Endothelial cell of umbilical vein (primary cell): Measurements from ENCODE around the gene RPGRIP1L. TPM values are rescaled to one million over a fixed set of nuclear protein-coding genes. Genes with fewer than 3 reads are reported as not detected.

ENCODE experiments used
- BruUV-seq: library from RNA; stranded (reverse); fragments of 400-500 nt; replicated peaks from 2 replicates; lab custom pipeline; 2021; lab: Mats Ljungman, UMichigan
- CTCF ChIA-PET: fragments of 300-600, 350-600 bp; sonication (Branson Sonifier 250); formaldehyde crosslinking; loops from one replicate; lab custom pipeline; 2021; ENCODE audit warnings: antibody characterized with exemption, inconsistent platforms; lab: Charles Lee
- POLR2A ChIA-PET: fragments of 300-600, 350-600 bp; sonication (Branson Sonifier 250); formaldehyde crosslinking; loops from one replicate; lab custom pipeline; 2021; ENCODE audit warnings: antibody characterized with exemption, inconsistent platforms; lab: Charles Lee
- DNase-seq: peaks from one replicate; pipeline ENCODE4 v3.0.0-alpha.2; 2011; ENCODE audit warnings: low read depth, low spot score
- FAIRE-seq: peaks from 2 replicates; lab custom pipeline; 2011; peaks lifted over from hg19 to GRCh38; lab: Jason Lieb, UNC
- H2AFZ ChIP-seq: 2 replicates; pipeline ENCODE4 v1.6.0; 2012; ENCODE audit warnings: low read depth, low read length, control low read depth, inconsistent platforms
- H3K27ac ChIP-seq: 2 replicates; pipeline ENCODE4 v1.5.1; 2011; ENCODE audit warnings: low read depth, mild to moderate bottlenecking, control low read depth, low read length, moderate library complexity; ENCODE audit not compliant: insufficient read depth
- H3K27me3 ChIP-seq, 2 experiments: 2 replicates each; pipeline versions ENCODE4 v1.6.0 to v1.6.1; 2011; ENCODE audit warnings: low read length in 2 of 2, mixed read lengths in 1 of 2; ENCODE audit not compliant: control insufficient read depth in 2 of 2, insufficient read depth in 2 of 2
- H3K36me3 ChIP-seq, 2 experiments: 2 replicates in 1 of 2; 3 replicates in 1 of 2; pipeline ENCODE4 v1.5.1; 2011; ENCODE audit warnings: low read length in 2 of 2, mild to moderate bottlenecking in 1 of 2, moderate library complexity in 1 of 2; ENCODE audit not compliant: control insufficient read depth in 2 of 2, insufficient read depth in 2 of 2; ENCODE audit errors: extremely low read depth in 1 of 2
- H3K4me1 ChIP-seq: 3 replicates; pipeline ENCODE4 v1.5.1; 2011; ENCODE audit warnings: mild to moderate bottlenecking, low read length; ENCODE audit not compliant: control insufficient read depth, insufficient read depth; ENCODE audit errors: extremely low read depth
- H3K4me2 ChIP-seq: 2 replicates; pipeline ENCODE4 v1.6.1; 2011; ENCODE audit warnings: low read length, control low read depth, mixed read lengths; ENCODE audit not compliant: insufficient read depth
- H3K4me3 ChIP-seq, 3 experiments: fragments of 200-600 bp in 1 of 3; sonication (generic), shearing (Covaris generic) in 1 of 3; replicated peaks in 1 of 3; 2 replicates each; pipeline ENCODE4 v1.5.1; 2011 to 2016; ENCODE audit warnings: control low read depth in 3 of 3, low read length in 3 of 3, mild to moderate bottlenecking in 2 of 3, inconsistent platforms in 1 of 3, low read depth in 1 of 3, moderate library complexity in 1 of 3; ENCODE audit not compliant: insufficient read depth in 1 of 3
- H3K79me2 ChIP-seq: 2 replicates; pipeline ENCODE4 v1.6.0; 2012; ENCODE audit warnings: low read length, inconsistent platforms; ENCODE audit not compliant: control insufficient read depth, insufficient read depth
- H3K9ac ChIP-seq: replicated peaks from 2 replicates; pipeline ENCODE3; 2011; ENCODE audit warnings: low read length, control low read depth; ENCODE audit not compliant: insufficient read depth; ENCODE audit errors: extremely low read depth
- H3K9me1 ChIP-seq: replicated peaks from 3 replicates; pipeline ENCODE4 v1.6.0; 2011; ENCODE audit warnings: mild to moderate bottlenecking, low read length; ENCODE audit not compliant: control insufficient read depth, insufficient read depth; ENCODE audit errors: extremely low read depth
- H3K9me3 ChIP-seq: replicated peaks from 2 replicates; pipeline ENCODE4 v1.5.1; 2012; ENCODE audit warnings: low read length, inconsistent platforms; ENCODE audit not compliant: control insufficient read depth, insufficient read depth
- H4K20me1 ChIP-seq: replicated peaks from 2 replicates; pipeline ENCODE3; 2011; ENCODE audit warnings: mild to moderate bottlenecking, low read length; ENCODE audit not compliant: control insufficient read depth, insufficient read depth; ENCODE audit errors: extremely low read depth
- CTCF ChIP-seq, 2 donors: IDR thresholded peaks; 1 replicate in 1 of 2; 2 replicates in 1 of 2; pipeline ENCODE4 v1.5.1; 2011; ENCODE audit warnings: low read length in 2 of 2, mild to moderate bottlenecking in 2 of 2, moderate library complexity in 2 of 2, control low read depth in 1 of 2, inconsistent platforms in 1 of 2, low read depth in 1 of 2; ENCODE audit not compliant: insufficient read depth in 1 of 2; ENCODE audit errors: extremely low read depth in 1 of 2
- EZH2 ChIP-seq: IDR thresholded peaks from 2 replicates; pipeline ENCODE4 v1.6.1; 2012; ENCODE audit warnings: borderline replicate concordance, low read depth, mild to moderate bottlenecking, moderate library complexity, low read length, inconsistent platforms; ENCODE audit not compliant: severe bottlenecking
- FOS ChIP-seq: IDR thresholded peaks from 2 replicates; pipeline ENCODE4 v1.6.1; 2011; ENCODE audit warnings: mild to moderate bottlenecking, low read length, moderate library complexity, borderline replicate concordance; ENCODE audit not compliant: insufficient read depth
- GATA2 ChIP-seq: IDR thresholded peaks from 2 replicates; pipeline ENCODE4 v1.7.0; 2011; ENCODE audit warnings: low read depth, mild to moderate bottlenecking, moderate library complexity, mixed read lengths, low read length; ENCODE audit not compliant: insufficient read length, insufficient read depth
- JUN ChIP-seq: IDR thresholded peaks from 2 replicates; pipeline ENCODE4 v1.6.1; 2011; ENCODE audit warnings: borderline replicate concordance, low read depth; ENCODE audit not compliant: insufficient read length, insufficient read depth
- MAX ChIP-seq: IDR thresholded peaks from 2 replicates; pipeline ENCODE4 v1.6.1; 2011; ENCODE audit not compliant: insufficient read depth, insufficient read length
- MYC ChIP-seq: IDR thresholded peaks from one replicate; pipeline ENCODE4 v1.6.1; 2011; ENCODE audit warnings: mild to moderate bottlenecking, low read depth, low read length
- POLR2A ChIP-seq: IDR thresholded peaks from 2 replicates; pipeline ENCODE4 v1.6.1; 2012; ENCODE audit warnings: low read depth, mild to moderate bottlenecking, control low read depth, low read length
- POLR2AphosphoS5 ChIP-seq: IDR thresholded peaks from 2 replicates; pipeline ENCODE4 v1.6.1; 2012; ENCODE audit warnings: low read depth, mild to moderate bottlenecking, control low read depth, low read length, moderate library complexity; ENCODE audit not compliant: insufficient read depth
- dilution Hi-C: fragments of 300-500 bp; cut with MboI; formaldehyde crosslinking; loops from one replicate; pipeline ENCODE4 v1.15.0; 2019; ENCODE audit warnings: low sequenced_read_pairs; ENCODE audit not compliant: extremely low pct_ligation_motif_present
- intact Hi-C: fragments of 100-400 bp; cut with micrococcal nuclease; formaldehyde crosslinking; loops from one replicate; pipeline ENCODE4 v1.10.0; 2022
- polyA plus RNA-seq, 4 experiments: library from polyadenylated mRNA; depleted of rRNA in 3 of 4; stranded (reverse) in 3 of 4; unstranded in 1 of 4; fragments of >200 nt; gene quantifications; 2 replicates each; pipeline versions ENCODE4 v1.2.1 to v1.2.3, GENCODE V29; 2011 to 2012; ENCODE audit warnings: missing spikeins in 1 of 4
- total RNA-seq: library from RNA; stranded (reverse); gene quantifications from 2 replicates; pipeline ENCODE4 v1.2.3, GENCODE V29; 2021

RPGRIP1L gene
- total and polyA plus RNA-seq, 2 donors (not counting 3 experiments of a cell fraction or from before 2014, with no cell fraction given) = 3.2 to 13.2 TPM

GRCh38 chr16:53681354-53681753 lies 22.3 kb downstream of the RPGRIP1L start:
- Histone ChIP-seq H3K27me3 (no peaks in the 10 kb centered on the region), H3K4me3 (no peak overlapping the region), H3K4me2 (no peak overlapping the region), H4K20me1 (no peaks in the 10 kb centered on the region), H3K9me3 (no peaks in the 10 kb centered on the region), H3K27ac (no peak overlapping the region), H2AFZ (no peak overlapping the region), H3K9ac (no peak overlapping the region), H3K36me3 (no peaks in the 10 kb centered on the region), H3K9me1 (no peaks in the 10 kb centered on the region), H3K79me2 (no peaks in the 10 kb centered on the region), H3K4me1 (no peaks in the 10 kb centered on the region)
- DNase-seq (no peak), FAIRE-seq (no peak)
- ChIA-PET POLR2A (no interaction called here), CTCF (interaction anchor here (0.6 to 1.0 kb wide), 2 partner anchors 10 to 107 kb away, joined by 3 read pairs; no protein-coding TSS in a partner anchor)
- intact Hi-C loops = no loop called here
- dilution Hi-C loops = no loop called here
- no TSS peak for BruUV-seq
- no peak for TF ChIP-seq GATA2

GRCh38 chr16:53680756-53681155 lies 22.9 kb downstream of the RPGRIP1L start:
- Histone ChIP-seq H3K27ac (no peak overlapping the region), H2AFZ (no peak overlapping the region), H3K4me3 (no peak overlapping the region), H3K4me2 (no peak overlapping the region), H3K9ac (no peak overlapping the region), H3K9me3 (no peaks in the 10 kb centered on the region), H3K79me2 (no peaks in the 10 kb centered on the region), H3K27me3 (no peaks in the 10 kb centered on the region), H3K9me1 (no peaks in the 10 kb centered on the region), H3K36me3 (no peaks in the 10 kb centered on the region), H4K20me1 (no peaks in the 10 kb centered on the region), H3K4me1 (no peaks in the 10 kb centered on the region)
- POLR2A ChIA-PET = no interaction called here
- DNase-seq (no peak), FAIRE-seq (no peak)
- no TSS peak for BruUV-seq
- no peak for TF ChIP-seq MYC
- TF ChIP-seq CTCF (IDR thresholded peaks at IDR 0.05; ENCODE audit: extremely low read depth in 1 of 2, insufficient read depth in 1 of 2, low read depth in 1 of 2, low read length in 2 of 2) = no peak
- TF ChIP-seq JUN = no peak
- no peak for TF ChIP-seq GATA2
- TF ChIP-seq MAX = no peak
- no peak for TF ChIP-seq EZH2
- no peak for TF ChIP-seq FOS
- no peak for TF ChIP-seq POLR2AphosphoS5
- TF ChIP-seq POLR2A = no peak
- intact Hi-C loops = no loop called here
- dilution Hi-C loops = no loop called here
- CTCF ChIA-PET = no interaction called here
